ENCODE data around the gene COL17A1.

The COL17A1 gene

DNA sequence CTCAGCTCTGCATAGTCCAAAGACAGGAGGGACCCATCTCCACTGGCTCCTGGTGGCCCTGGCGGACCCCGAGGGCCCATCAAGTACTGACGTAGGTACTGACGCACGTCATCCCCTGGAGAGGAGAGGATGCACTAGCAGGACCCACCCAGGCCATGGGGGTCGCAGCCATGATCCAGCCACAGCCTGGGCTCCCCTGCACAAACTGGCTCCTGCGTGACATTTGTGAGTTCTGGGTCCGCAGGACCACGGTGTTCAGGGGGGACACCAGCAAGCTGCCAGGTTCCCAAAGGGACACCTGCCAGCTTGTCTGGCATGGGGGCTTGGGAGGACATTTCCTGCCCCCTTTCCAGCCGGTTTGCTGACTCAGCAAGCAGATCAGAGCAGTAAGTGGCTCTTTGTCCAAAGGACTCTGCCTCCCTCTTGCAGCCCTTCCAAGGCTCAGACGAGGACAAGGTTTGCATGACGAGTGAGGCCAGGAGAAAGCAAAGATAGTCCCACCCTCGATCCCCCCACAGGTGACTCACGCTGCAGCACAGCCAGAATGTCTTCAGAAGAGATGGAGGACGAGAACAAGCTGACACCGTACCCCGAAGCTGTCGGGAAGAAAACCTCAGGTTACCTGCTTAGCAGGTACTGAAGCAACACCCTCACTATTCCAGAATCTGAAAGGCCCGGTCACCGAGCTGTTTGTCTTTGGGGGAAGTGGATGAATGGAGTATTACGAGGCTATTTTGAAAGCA, 49.0 kb downstream of the COL17A1 start:
- Histone ChIP-seq H3K9me3 (ENCODE audit: low read length) (no peaks in the 10 kb centered on the region), H3K4me3 (ENCODE audit: low read depth in 1 of 2, low read length in 2 of 2) (no peak overlapping the region), H3K27me3 (ENCODE audit: control insufficient read depth in 1 of 2, insufficient read depth in 2 of 2, low read length in 2 of 2) (no peaks in the 10 kb centered on the region), H3K4me1 (ENCODE audit: insufficient read depth, low read length) (no peaks in the 10 kb centered on the region), H3K9ac (ENCODE audit: low read length) (no peak overlapping the region), H3K27ac (ENCODE audit: low read depth, low read length) (no peak overlapping the region), H3K36me3 (ENCODE audit: insufficient read depth, low read length) (peaks cover 3% of the 10 kb centered on the region)

- H3K27me3 ChIP-seq (ENCODE audit: control insufficient read depth in 1 of 2, insufficient read depth in 2 of 2, low read length in 2 of 2): no peaks in the 10 kb centered on the region
- peaks cover 3% of the 10 kb centered on the region for H3K36me3 ChIP-seq (ENCODE audit: insufficient read depth, low read length)
- H3K9me3 ChIP-seq (ENCODE audit: low read length): no peaks in the 10 kb centered on the region
- H3K27ac ChIP-seq (ENCODE audit: low read depth, low read length): no peak overlapping the region
- no peak overlapping the region for H3K4me3 ChIP-seq (ENCODE audit: low read depth in 1 of 2, low read length in 2 of 2)
- no peaks in the 10 kb centered on the region for H3K4me1 ChIP-seq (ENCODE audit: insufficient read depth, low read length)
- H3K9ac ChIP-seq (ENCODE audit: low read length): no peak overlapping the region
Observed at GRCh38 chr10:104036069-104036384, 49.7 kb downstream of the COL17A1 start.

DNA sequence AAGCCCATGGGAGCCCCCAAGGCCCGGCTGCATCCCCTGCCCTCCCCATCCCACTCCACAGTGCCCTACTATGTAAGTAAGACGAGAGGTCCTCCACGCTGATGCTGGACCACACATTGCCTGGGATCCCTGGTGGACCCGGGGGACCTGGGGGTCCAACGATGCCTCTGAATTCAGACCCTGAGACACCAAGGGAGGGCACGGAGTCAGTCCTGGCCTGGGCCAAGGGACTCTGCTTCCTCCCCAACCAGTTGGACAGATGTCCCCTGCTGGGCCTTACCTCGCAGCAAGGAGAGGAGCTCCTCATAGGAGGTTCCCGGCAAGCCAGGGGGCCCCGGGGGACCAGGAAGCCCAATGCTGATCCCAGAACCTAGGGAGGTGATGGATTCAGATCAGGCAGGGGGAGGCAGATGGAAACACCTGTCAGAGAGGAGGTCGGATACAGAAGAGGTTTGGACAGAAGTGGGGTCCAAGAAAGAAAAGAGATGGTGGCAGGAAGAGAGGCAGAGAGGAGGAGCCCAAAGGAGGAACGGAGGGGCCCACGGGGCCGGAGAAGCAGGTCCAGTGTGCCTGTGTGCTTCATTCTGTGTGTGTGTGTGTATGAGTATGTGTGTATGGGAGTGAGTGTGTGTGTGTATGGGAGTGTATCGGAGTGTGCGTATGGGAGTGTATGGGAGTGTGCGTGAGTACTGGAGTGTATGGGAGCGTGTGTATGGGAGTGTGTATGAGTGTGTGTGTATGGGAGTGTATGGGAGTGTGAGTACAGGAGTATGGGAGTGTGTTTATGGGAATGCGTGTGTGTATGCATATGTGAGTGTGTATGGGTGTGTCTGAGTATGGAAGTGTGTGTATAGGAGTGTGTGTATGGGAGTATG, 50.2 kb downstream of the COL17A1 start:
- Histone ChIP-seq H3K9me3 (ENCODE audit: low read length) (no peaks in the 10 kb centered on the region), H3K4me3 (ENCODE audit: low read depth in 1 of 2, low read length in 2 of 2) (no peak overlapping the region), H3K4me1 (ENCODE audit: insufficient read depth, low read length) (no peaks in the 10 kb centered on the region), H3K27ac (ENCODE audit: low read depth, low read length) (no peak overlapping the region), H3K27me3 (ENCODE audit: control insufficient read depth in 1 of 2, insufficient read depth in 2 of 2, low read length in 2 of 2) (no peaks in the 10 kb centered on the region), H3K36me3 (ENCODE audit: insufficient read depth, low read length) (peaks cover 3% of the 10 kb centered on the region), H3K9ac (ENCODE audit: low read length) (no peak overlapping the region)

DNA sequence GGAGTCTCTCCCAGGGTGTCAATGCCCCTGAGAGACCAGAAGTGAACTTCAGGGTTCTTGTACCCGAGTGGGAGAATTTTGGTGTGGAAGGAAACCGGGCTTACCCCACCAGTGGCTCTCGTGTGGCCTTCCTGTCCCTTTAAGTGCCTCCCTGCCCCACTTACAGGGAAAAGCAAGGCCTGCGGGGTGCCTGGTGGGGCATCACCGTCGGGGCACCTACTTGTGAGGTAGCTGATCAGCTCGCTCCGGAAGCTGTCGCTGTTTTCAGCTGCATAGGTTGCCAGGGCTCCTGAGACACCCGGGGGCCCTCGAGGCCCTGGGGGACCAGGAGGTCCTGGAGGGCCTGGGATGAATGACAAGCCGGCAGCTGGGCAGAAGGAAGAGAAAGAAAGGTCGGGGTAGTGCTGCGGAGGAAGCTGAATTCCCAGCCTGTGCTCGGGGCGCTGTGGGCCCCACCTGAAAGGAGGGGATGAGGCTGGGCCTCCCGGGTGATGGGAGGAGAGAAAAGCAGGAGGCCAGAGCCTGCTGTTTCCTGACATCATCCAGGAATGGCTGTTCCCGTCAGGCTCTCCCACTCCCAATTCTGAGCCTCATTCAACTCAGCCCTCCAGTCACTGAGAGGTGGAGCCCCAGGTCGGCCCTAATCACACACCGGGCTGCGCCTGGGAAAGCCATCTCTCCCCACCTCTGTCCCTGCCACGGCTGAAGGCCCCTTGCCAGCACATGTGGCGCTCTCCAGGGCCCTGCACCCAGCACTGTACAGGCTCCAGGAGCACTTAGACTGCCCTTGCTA, 51.1 kb downstream of the COL17A1 start:
- H3K4me3 ChIP-seq (ENCODE audit: low read depth in 1 of 2, low read length in 2 of 2): no peak overlapping the region
- H3K27ac ChIP-seq (ENCODE audit: low read depth, low read length): no peak overlapping the region
- no peaks in the 10 kb centered on the region for H3K9me3 ChIP-seq (ENCODE audit: low read length)
- peaks cover 5% of the 10 kb centered on the region for H3K36me3 ChIP-seq (ENCODE audit: insufficient read depth, low read length)
- no peak overlapping the region for H3K9ac ChIP-seq (ENCODE audit: low read length)
- no peaks in the 10 kb centered on the region for H3K27me3 ChIP-seq (ENCODE audit: control insufficient read depth in 1 of 2, insufficient read depth in 2 of 2, low read length in 2 of 2)
- no peaks in the 10 kb centered on the region for H3K4me1 ChIP-seq (ENCODE audit: insufficient read depth, low read length)

DNA sequence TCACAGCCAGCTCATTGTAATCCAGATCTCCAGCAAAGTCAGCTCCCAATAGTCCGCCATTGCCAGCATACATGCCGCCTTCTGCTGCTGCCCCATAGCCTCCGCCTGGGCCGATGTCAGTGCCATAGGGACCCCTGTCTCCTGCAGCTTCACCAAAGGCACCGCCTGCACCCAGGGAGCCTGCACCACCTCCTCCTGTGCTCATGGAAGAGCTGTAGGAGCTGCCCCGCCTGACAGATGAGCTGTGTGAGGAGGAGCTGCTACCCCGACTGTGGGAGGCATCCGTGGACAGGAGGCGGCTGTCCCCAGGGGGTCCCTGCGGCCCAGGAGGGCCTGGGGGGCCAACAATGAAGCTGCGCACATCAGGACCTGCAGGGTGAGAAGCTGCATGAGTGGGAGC, 51.7 kb downstream of the COL17A1 start:
- no peaks in the 10 kb centered on the region for H3K4me1 ChIP-seq (ENCODE audit: insufficient read depth, low read length)
- H3K27me3 ChIP-seq (ENCODE audit: control insufficient read depth in 1 of 2, insufficient read depth in 2 of 2, low read length in 2 of 2): no peaks in the 10 kb centered on the region
- H3K4me3 ChIP-seq (ENCODE audit: low read depth in 1 of 2, low read length in 2 of 2): no peak overlapping the region
- H3K9ac ChIP-seq (ENCODE audit: low read length): no peak overlapping the region
- H3K9me3 ChIP-seq (ENCODE audit: low read length): no peaks in the 10 kb centered on the region
- H3K36me3 ChIP-seq (ENCODE audit: insufficient read depth, low read length): peaks cover 9% of the 10 kb centered on the region
- no peak overlapping the region for H3K27ac ChIP-seq (ENCODE audit: low read depth, low read length)

DNA sequence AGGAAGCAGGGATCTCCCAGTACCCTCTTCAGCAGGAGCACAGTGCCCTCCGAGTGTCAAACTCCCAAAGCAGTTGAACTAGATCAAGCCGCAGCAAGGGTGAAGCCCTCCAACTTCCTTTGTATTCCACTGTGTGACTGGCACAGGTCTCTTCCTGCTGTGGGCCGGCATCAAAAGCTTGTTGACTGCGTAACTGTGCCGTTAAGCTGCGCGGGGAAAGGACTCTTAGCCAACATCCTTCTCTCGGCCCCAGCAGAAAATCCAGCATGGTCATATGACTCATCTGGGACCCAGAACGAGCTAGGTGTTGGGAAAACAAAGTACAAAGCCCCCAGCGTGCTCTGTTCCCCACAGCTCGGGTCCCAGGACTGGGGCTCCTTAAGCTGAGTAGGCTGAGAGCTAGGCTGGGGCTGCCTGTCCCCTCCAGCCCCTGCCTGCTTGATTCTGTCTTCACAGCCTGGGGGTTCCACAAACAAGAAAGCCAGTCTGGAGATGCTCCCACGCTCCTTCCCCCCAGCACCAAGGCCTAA, 52.2 kb downstream of the COL17A1 start:
- H3K27ac ChIP-seq (ENCODE audit: low read depth, low read length): no peak overlapping the region
- H3K4me3 ChIP-seq (ENCODE audit: low read depth in 1 of 2, low read length in 2 of 2): no peak overlapping the region
- peaks cover 9% of the 10 kb centered on the region for H3K36me3 ChIP-seq (ENCODE audit: insufficient read depth, low read length)
- H3K4me1 ChIP-seq (ENCODE audit: insufficient read depth, low read length): no peaks in the 10 kb centered on the region
- no peaks in the 10 kb centered on the region for H3K9me3 ChIP-seq (ENCODE audit: low read length)
- no peaks in the 10 kb centered on the region for H3K27me3 ChIP-seq (ENCODE audit: control insufficient read depth in 1 of 2, insufficient read depth in 2 of 2, low read length in 2 of 2)
- no peak overlapping the region for H3K9ac ChIP-seq (ENCODE audit: low read length)

- no peaks in the 10 kb centered on the region for H3K27me3 ChIP-seq (ENCODE audit: control insufficient read depth in 1 of 2, insufficient read depth in 2 of 2, low read length in 2 of 2)
- H3K27ac ChIP-seq (ENCODE audit: low read depth, low read length): no peak overlapping the region
- peaks cover 15% of the 10 kb centered on the region for H3K36me3 ChIP-seq (ENCODE audit: insufficient read depth, low read length)
- H3K4me1 ChIP-seq (ENCODE audit: insufficient read depth, low read length): no peaks in the 10 kb centered on the region
- H3K9ac ChIP-seq (ENCODE audit: low read length): no peak overlapping the region
- H3K9me3 ChIP-seq (ENCODE audit: low read length): no peaks in the 10 kb centered on the region
- no peak overlapping the region for H3K4me3 ChIP-seq (ENCODE audit: low read depth in 1 of 2, low read length in 2 of 2)
Observed at GRCh38 chr10:104032144-104032775, 53.4 kb downstream of the COL17A1 start.

- no peak overlapping the region for H3K27ac ChIP-seq (ENCODE audit: low read depth, low read length)
- H3K9me3 ChIP-seq (ENCODE audit: low read length): no peaks in the 10 kb centered on the region
- no peak overlapping the region for H3K4me3 ChIP-seq (ENCODE audit: low read depth in 1 of 2, low read length in 2 of 2)
- H3K27me3 ChIP-seq (ENCODE audit: control insufficient read depth in 1 of 2, insufficient read depth in 2 of 2, low read length in 2 of 2): no peaks in the 10 kb centered on the region
- H3K4me1 ChIP-seq (ENCODE audit: insufficient read depth, low read length): no peaks in the 10 kb centered on the region
- H3K9ac ChIP-seq (ENCODE audit: low read length): no peak overlapping the region
- H3K36me3 ChIP-seq (ENCODE audit: insufficient read depth, low read length): peaks cover 15% of the 10 kb centered on the region
Observed at GRCh38 chr10:104031631-104032030, 54.0 kb downstream of the COL17A1 start.

GRCh38 chr10:104029521-104029860, 56.2 kb downstream of the COL17A1 start:
- H3K27ac ChIP-seq (ENCODE audit: low read depth, low read length): no peak overlapping the region
- H3K36me3 ChIP-seq (ENCODE audit: insufficient read depth, low read length): peaks cover 24% of the 10 kb centered on the region
- H3K9me3 ChIP-seq (ENCODE audit: low read length): no peaks in the 10 kb centered on the region

GRCh38 chr10:104028823-104029520, 56.7 kb downstream of the COL17A1 start:
- Histone ChIP-seq H3K9me3 (ENCODE audit: low read length) (no peaks in the 10 kb centered on the region), H3K27ac (ENCODE audit: low read depth, low read length) (no peak overlapping the region), H3K36me3 (ENCODE audit: insufficient read depth, low read length) (peaks cover 29% of the 10 kb centered on the region), H3K27me3 (ENCODE audit: control insufficient read depth in 1 of 2, insufficient read depth in 2 of 2, low read length in 2 of 2) (no peaks in the 10 kb centered on the region), H3K4me1 (ENCODE audit: insufficient read depth, low read length) (no peaks in the 10 kb centered on the region), H3K9ac (ENCODE audit: low read length) (no peak overlapping the region), H3K4me3 (ENCODE audit: low read depth in 1 of 2, low read length in 2 of 2) (no peak overlapping the region)

More at GRCh38 chr10:104029521-104029860, 56.2 kb downstream of the COL17A1 start:
- Histone ChIP-seq H3K4me1 (ENCODE audit: insufficient read depth, low read length) (no peaks in the 10 kb centered on the region), H3K4me3 (ENCODE audit: low read depth in 1 of 2, low read length in 2 of 2) (no peak overlapping the region), H3K27me3 (ENCODE audit: control insufficient read depth in 1 of 2, insufficient read depth in 2 of 2, low read length in 2 of 2) (no peaks in the 10 kb centered on the region), H3K9ac (ENCODE audit: low read length) (no peak overlapping the region)
